Gastrocnemius medialis (tissue), 4 donors: Measurements from ENCODE around the gene NCOA6. TPM values are rescaled to one million over a fixed set of nuclear protein-coding genes. Genes with fewer than 3 reads are reported as not detected.

ENCODE experiments used
- ATAC-seq, 2 donors: fragments of 150-250 bp; one replicate each; pipeline ENCODE4 v1.9.1; 2016
- DNase-seq, 2 donors: peaks; one replicate each; pipeline ENCODE4 v3.0.0-alpha.2; 2019
- H3K27ac ChIP-seq, 4 donors: fragments of 200-600 bp; sonication (generic); 1 replicate in 1 of 4; 2 replicates in 3 of 4; pipeline ENCODE4 v1.5.1; 2016 to 2018; ENCODE audit warnings: mild to moderate bottlenecking in 2 of 4, moderate library complexity in 1 of 4
- H3K27me3 ChIP-seq, 3 donors: fragments of 200-600 bp; sonication (generic) in 2 of 3; 1 replicate in 1 of 3; 2 replicates in 2 of 3; pipeline versions ENCODE4 v1.5.1 to v1.6.0; 2016 to 2019; ENCODE audit warnings: mild to moderate bottlenecking in 1 of 3, moderate library complexity in 1 of 3
- H3K36me3 ChIP-seq, 2 donors: fragments of 200-600 bp; sonication (generic) in 1 of 2; one replicate each; pipeline ENCODE4 v1.5.1; 2017 to 2018
- H3K4me1 ChIP-seq, 2 donors: fragments of 200-600 bp; sonication (generic) in 1 of 2; one replicate each; pipeline ENCODE4 v1.5.1; 2016 to 2017; ENCODE audit warnings: mild to moderate bottlenecking in 2 of 2
- H3K4me3 ChIP-seq, 4 donors: fragments of 200-600 bp; sonication (generic) in 3 of 4; 1 replicate in 1 of 4; 2 replicates in 3 of 4; pipeline ENCODE4 v1.5.1; 2016 to 2019; ENCODE audit warnings: mild to moderate bottlenecking in 2 of 4
- H3K9me3 ChIP-seq, 3 donors: fragments of 200-600 bp; sonication (generic) in 2 of 3; 1 replicate in 1 of 3; 2 replicates in 2 of 3; pipeline ENCODE4 v1.5.1; 2016 to 2019
- POLR2A ChIP-seq, 2 donors: fragments of 450-650 bp; IDR thresholded peaks; one replicate each; pipeline ENCODE4 v1.6.1; 2017; ENCODE audit warnings: antibody characterized with exemption in 2 of 2, mild to moderate bottlenecking in 2 of 2, moderate library complexity in 2 of 2
- in situ Hi-C, 4 donors: fragments of 200-750 bp; cut with MboI; loops; one replicate each; pipeline versions ENCODE4 v1.15.0 to v1.8.0; 2017; ENCODE audit warnings: low sequenced_read_pairs in 4 of 4
- intact Hi-C: fragments of 100-400 bp; cut with DNase I; formaldehyde crosslinking; loops from one replicate; pipeline ENCODE4 v1.15.1; 2023; ENCODE audit warnings: low total_unique reads
- total RNA-seq, 4 donors: library from RNA; depleted of rRNA; stranded (reverse); fragments of >200 nt; gene quantifications; one replicate each; pipeline versions ENCODE4 v1.1.0 to v1.2.3, GENCODE V29; 2016
- TF ChIP-seq, protein P1 (sequence below), 5 experiments: fragments of 450-650 bp in 3 of 5; fragments of 200-600 bp in 2 of 5; sonication (generic) in 2 of 5; IDR thresholded peaks in 4 of 5; conservative IDR thresholded peaks in 1 of 5; 1 replicate in 4 of 5; 2 replicates in 1 of 5; pipeline ENCODE4 v1.5.1; 2016 to 2019; ENCODE audit warnings: antibody characterized with exemption in 5 of 5, mild to moderate bottlenecking in 3 of 5, moderate library complexity in 3 of 5

Gene NCOA6
- total RNA-seq, 4 donors from 2014 or later, result 10.9 to 12.7 (median 11.6) TPM

DNA sequence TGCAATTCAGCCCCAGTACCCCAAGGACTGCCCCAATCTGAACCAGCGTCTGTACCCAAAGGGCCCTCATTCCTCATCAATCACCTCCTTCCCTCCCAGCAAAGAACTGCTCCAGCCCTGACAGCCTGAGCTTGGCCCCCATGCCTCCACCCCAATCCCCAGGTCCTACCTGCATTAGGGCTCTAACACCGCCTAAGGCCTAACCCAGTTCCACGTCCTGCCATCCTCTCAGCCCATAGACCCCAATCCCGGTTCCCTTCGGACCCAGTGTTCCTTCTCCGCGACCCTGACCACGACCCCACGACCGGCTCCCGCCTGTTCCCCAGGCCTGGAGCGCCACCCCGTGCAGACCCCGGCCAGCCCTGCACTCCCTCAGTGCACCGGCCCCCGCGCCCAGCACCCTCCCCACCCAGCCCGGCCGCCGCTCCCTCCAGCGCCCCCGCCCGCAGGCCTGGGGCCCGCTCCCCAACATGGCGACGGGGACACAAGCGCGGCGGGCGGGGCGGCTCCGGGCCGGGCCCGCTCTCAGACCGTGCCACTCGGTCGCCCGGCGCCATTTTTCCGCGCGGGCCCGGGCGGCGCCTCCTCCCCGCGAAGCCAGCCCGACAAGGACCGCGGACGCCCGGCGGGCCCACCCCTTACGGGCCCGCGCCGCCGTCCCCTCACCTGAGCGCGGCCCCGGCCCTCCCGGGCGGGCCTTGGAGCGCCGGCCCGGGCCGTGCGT is 483 bp downstream of the NCOA6 start:
- Histone ChIP-seq H3K27ac (peak overlapping the region; percentile 84 to 97 (median 94)), H3K4me3 (peak overlapping the region; percentile 76 to 93 (median 88)), H3K4me1 (peaks cover 36 to 40% of the 10 kb centered on the region in 2 donors), H3K9me3 (no peaks in the 10 kb centered on the region), H3K27me3 (no peaks in the 10 kb centered on the region), H3K36me3 (no peaks in the 10 kb centered on the region)
- ATAC-seq (peak; percentile 76 to 80), DNase-seq (peak; percentile 30 to 43)
- intact Hi-C loops (loop anchor here (2.0 to 10.0 kb wide), 4 partner anchors 48 to 630 kb away; partner anchors contain the start of genes CEP250, GGT7, MMP24OS and TRPC4AP), in situ Hi-C loops (loop anchor here in 1 of 4 donors (25.0 kb wide), 1 partner anchor 387 kb away; no protein-coding TSS in a partner anchor)
- TF ChIP-seq POLR2A (IDR thresholded peaks at IDR 0.05), result peak in 1 of 2 donors; percentile 60
- TF ChIP-seq, protein P1, sequence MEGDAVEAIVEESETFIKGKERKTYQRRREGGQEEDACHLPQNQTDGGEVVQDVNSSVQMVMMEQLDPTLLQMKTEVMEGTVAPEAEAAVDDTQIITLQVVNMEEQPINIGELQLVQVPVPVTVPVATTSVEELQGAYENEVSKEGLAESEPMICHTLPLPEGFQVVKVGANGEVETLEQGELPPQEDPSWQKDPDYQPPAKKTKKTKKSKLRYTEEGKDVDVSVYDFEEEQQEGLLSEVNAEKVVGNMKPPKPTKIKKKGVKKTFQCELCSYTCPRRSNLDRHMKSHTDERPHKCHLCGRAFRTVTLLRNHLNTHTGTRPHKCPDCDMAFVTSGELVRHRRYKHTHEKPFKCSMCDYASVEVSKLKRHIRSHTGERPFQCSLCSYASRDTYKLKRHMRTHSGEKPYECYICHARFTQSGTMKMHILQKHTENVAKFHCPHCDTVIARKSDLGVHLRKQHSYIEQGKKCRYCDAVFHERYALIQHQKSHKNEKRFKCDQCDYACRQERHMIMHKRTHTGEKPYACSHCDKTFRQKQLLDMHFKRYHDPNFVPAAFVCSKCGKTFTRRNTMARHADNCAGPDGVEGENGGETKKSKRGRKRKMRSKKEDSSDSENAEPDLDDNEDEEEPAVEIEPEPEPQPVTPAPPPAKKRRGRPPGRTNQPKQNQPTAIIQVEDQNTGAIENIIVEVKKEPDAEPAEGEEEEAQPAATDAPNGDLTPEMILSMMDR (IDR thresholded peaks at IDR 0.05 in 4 of 5, conservative IDR thresholded peaks at IDR 0.05 in 1 of 5), result no peak

DNA sequence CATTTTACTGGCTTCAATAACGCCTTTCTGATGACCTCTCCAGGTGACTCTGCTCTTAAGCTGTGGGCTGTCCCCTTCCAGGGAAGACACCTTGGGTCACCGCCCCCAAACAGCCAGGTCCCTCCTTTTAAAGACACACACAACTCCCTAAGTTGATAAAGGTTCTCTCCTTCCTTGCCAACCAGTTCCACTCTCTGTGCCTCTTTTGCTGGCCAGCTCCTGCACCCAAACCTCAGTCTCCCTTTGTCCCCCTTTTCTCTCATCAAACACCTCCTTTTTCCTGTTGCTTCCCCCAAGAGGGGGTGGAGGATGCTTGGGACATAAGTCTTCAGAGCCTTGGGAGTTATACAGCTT is 1.0 kb downstream of the NCOA6 start:
- Histone ChIP-seq H3K27me3 (no peaks in the 10 kb centered on the region), H3K4me1 (peaks cover 40 to 46% of the 10 kb centered on the region in 2 donors), H3K9me3 (no peaks in the 10 kb centered on the region), H3K4me3 (peak overlapping the region; percentile 76 to 93 (median 88)), H3K36me3 (no peaks in the 10 kb centered on the region), H3K27ac (peak overlapping the region; percentile 84 to 97 (median 94))
- ATAC-seq (peak; percentile 65 to 78), DNase-seq (peak; percentile 49 to 81)
- intact Hi-C loops, result loop anchor here (2.0 to 10.0 kb wide), 3 partner anchors 48 to 630 kb away; partner anchors contain the start of genes CEP250, GGT7 and MMP24OS
- TF ChIP-seq, protein P1 (IDR thresholded peaks at IDR 0.05 in 4 of 5, conservative IDR thresholded peaks at IDR 0.05 in 1 of 5), result no peak
- peak; percentile 56 to 68 for TF ChIP-seq POLR2A (IDR thresholded peaks at IDR 0.05)
- in situ Hi-C loops, result no loop called here

DNA sequence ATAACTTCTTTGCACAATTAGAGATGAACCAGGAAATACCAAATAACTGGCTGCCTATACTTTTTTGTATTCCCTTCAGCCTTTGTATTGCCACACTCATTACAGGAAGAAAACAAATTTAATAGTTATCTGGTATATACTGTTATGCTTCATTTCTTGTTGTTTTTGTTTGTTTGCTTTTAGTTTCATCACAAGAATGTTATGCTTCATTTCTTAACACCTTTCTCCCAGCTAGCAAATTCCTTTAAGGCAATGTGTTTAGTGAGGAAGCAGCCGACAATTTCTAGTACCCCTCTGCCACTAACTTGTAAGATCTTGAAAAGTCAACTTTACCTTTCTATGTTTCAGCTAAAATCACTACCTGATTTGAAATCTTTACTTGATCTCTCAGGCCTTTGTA is 1.4 kb downstream of the NCOA6 start:
- Histone ChIP-seq H3K27me3 (no peaks in the 10 kb centered on the region), H3K36me3 (no peaks in the 10 kb centered on the region), H3K4me1 (peaks cover 44 to 50% of the 10 kb centered on the region in 2 donors), H3K9me3 (no peaks in the 10 kb centered on the region), H3K4me3 (peak overlapping the region; percentile 76 to 93 (median 88)), H3K27ac (peak overlapping the region; percentile 84 to 97 (median 94))
- in situ Hi-C loops, result no loop called here
- TF ChIP-seq, protein P1 (IDR thresholded peaks at IDR 0.05 in 4 of 5, conservative IDR thresholded peaks at IDR 0.05 in 1 of 5), result no peak
- TF ChIP-seq POLR2A (IDR thresholded peaks at IDR 0.05), result no peak
- intact Hi-C loops, result loop anchor here (2.0 to 10.0 kb wide), 3 partner anchors 49 to 631 kb away; partner anchors contain the start of genes CEP250, GGT7 and MMP24OS
- DNase-seq (no peak), ATAC-seq (no peak)

DNA sequence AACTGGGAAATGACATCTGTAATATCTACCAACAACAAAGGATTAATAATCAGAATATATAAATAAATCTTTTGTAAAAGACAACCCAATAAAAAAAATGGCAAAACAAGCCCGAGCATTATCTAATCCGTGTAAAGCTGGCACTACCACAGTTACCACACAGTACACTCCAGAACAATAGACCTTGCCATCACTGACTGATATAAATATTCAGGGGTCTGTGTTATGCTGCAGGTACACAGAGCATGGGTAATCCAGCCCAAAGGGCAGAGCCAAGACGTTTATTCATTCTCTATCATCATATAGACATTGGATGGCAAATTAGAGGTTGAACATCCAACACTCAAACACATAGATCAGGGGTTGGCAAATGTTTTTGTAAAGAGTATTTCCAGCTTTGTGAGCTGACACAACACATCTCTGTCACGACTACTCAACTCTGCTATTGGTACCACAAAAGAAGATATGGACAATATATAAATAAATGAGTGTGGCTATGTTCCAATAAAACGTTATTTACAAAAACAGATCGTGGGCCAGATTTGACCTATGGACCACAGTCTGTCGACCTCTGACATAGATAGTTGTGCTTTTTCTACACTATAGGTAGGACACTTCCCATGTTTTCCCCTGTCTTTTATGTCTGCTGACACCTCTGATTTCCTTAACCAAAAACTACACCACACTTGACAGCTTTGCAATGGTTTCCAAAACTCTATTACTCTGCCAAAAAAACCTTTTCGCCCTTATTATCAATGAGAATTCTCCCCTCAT is 4.5 kb downstream of the NCOA6 start:
- Histone ChIP-seq H3K27ac (no peak overlapping the region), H3K36me3 (no peaks in the 10 kb centered on the region), H3K27me3 (no peaks in the 10 kb centered on the region), H3K9me3 (no peaks in the 10 kb centered on the region), H3K4me3 (no peak overlapping the region), H3K4me1 (peaks cover 57 to 69% of the 10 kb centered on the region in 2 donors)
- intact Hi-C loops (loop anchor here (10.0 kb wide), 2 partner anchors 454 to 634 kb away; partner anchors contain the start of genes CEP250 and MMP24OS), in situ Hi-C loops (no loop called here)
- DNase-seq (no peak), ATAC-seq (no peak)
- TF ChIP-seq POLR2A (IDR thresholded peaks at IDR 0.05), result no peak
- TF ChIP-seq, protein P1 (IDR thresholded peaks at IDR 0.05 in 4 of 5, conservative IDR thresholded peaks at IDR 0.05 in 1 of 5), result no peak
